NB4 (cell line): ENCODE measurements around the gene C19orf73.

Source experiments
- POLR2A ChIP-seq: IDR thresholded peaks from 2 replicates; pipeline ENCODE4 v1.6.1; 2011; ENCODE audit warnings: mild to moderate bottlenecking; ENCODE audit not compliant: insufficient read length; ENCODE audit errors: extremely low read depth
- TF ChIP-seq, protein P1 (sequence below): IDR thresholded peaks from one replicate; pipeline ENCODE4 v1.5.1; 2012; ENCODE audit warnings: low read depth, low read length

DNA sequence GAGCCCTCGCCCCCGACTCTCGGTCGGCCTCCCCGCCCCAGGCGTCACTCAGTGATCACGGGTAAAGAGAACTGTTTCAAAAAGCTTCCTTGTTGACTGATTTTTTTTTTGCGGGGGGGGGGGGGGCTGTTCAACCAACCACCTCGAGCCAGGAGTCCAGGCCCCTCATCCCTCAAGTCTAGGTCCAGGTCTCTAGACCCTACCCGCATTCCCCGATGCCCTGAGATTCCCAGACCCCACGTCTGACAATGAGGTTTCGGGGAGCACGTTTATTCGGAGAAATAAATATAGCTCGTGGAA is 32.0 kb upstream of the C19orf73 start:
- TF ChIP-seq, protein P1, sequence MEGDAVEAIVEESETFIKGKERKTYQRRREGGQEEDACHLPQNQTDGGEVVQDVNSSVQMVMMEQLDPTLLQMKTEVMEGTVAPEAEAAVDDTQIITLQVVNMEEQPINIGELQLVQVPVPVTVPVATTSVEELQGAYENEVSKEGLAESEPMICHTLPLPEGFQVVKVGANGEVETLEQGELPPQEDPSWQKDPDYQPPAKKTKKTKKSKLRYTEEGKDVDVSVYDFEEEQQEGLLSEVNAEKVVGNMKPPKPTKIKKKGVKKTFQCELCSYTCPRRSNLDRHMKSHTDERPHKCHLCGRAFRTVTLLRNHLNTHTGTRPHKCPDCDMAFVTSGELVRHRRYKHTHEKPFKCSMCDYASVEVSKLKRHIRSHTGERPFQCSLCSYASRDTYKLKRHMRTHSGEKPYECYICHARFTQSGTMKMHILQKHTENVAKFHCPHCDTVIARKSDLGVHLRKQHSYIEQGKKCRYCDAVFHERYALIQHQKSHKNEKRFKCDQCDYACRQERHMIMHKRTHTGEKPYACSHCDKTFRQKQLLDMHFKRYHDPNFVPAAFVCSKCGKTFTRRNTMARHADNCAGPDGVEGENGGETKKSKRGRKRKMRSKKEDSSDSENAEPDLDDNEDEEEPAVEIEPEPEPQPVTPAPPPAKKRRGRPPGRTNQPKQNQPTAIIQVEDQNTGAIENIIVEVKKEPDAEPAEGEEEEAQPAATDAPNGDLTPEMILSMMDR = no peak
- no peak for TF ChIP-seq POLR2A
